ENCODE data around the gene TWSG1. TPM values are rescaled to one million over a fixed set of nuclear protein-coding genes. Genes with fewer than 3 reads are reported as not detected.

The TWSG1 gene
- total RNA-seq (ENCODE audit: unreplicated experiment), result 20.0 TPM
- long read RNA-seq, partial matches to known transcripts, result 0 of 5 reads
- long read RNA-seq, other reads (novel, unspliced or antisense), result 1 of 5 reads

DNA sequence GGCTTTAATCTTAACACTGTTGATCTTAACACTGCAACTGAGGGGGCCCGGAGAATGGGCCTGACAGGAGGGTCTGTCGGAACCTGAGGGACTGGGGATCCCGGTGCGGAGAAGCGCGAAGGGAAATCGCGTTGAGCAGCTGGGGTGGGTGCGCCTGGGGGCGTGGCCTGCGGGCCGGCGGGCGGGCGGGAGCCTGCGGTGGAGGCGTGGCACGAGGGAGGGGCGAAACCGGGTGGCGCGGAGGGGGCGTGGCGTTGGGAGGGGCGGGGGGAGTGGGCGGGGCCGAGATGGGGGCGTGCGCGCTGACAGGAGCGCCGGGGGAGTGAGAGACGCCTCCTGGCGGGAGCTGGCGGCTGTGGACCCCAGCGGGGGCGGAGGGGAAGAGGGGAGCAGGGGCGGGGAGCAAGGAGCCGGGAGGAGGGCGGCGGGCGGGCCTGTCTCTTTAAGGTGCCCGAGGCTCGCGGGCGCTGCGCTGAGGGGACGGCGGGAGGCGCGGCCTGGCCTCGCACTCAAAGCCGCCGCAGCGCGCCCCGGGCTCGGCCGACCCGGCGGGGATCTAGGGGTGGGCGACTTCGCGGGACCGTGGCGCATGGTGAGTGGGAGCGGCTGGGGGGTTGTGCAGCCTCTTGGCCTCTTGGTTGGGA is at the start of gene TWSG1:
TWSG1 (plus strand) TSS at position 445 of the 644 bp plus-strand sequence. CDS start 2,457 bp downstream, outside the sequence.
- Mint-ChIP-seq H3K4me1 (ENCODE audit: unreplicated experiment) (no peaks in the 10 kb centered on the region), H3K9me3 (ENCODE audit: unreplicated experiment) (no peaks in the 10 kb centered on the region), H3K36me3 (ENCODE audit: low read depth, unreplicated experiment) (peaks cover 4% of the 10 kb centered on the region), H3K27ac (ENCODE audit: unreplicated experiment) (peak within 1 kb of the TSS; percentile 10), H3K27me3 (ENCODE audit: unreplicated experiment) (no peaks in the 10 kb centered on the region), H3K4me3 (ENCODE audit: unreplicated experiment) (peak within 1 kb of the TSS; percentile 92)
- peak; percentile 95 for DNase-seq (ENCODE audit: low spot score)
- TF ChIP-seq CTCF (IDR thresholded peaks at IDR 0.05; ENCODE audit: unreplicated experiment), result peak; percentile 39

DNA sequence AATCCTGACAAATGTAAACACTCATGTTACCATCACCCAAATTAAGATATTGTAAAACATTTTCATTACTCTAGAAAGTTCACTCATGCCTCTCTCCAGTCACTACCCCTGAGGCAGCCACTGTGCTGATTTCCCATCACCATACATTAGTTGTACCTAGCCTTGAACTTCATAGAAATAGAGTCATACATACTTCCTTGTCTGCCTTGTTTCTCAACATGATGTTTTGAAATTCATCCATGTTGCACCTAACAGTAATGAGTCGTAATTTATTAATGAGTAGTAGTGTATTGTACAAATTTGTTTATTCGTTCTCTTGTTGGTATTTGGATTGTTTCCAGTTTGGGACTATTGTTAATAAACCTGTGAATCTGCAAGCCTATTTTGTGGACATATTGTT is 49.0 kb upstream of the TWSG1 start:
- no peaks in the 10 kb centered on the region for H3K36me3 Mint-ChIP-seq (ENCODE audit: low read depth, unreplicated experiment)
- H3K9me3 Mint-ChIP-seq (ENCODE audit: unreplicated experiment), result no peaks in the 10 kb centered on the region
- no peak for DNase-seq (ENCODE audit: low spot score)
- no peaks in the 10 kb centered on the region for H3K4me1 Mint-ChIP-seq (ENCODE audit: unreplicated experiment)
- no peak overlapping the region for H3K27ac Mint-ChIP-seq (ENCODE audit: unreplicated experiment)
- TF ChIP-seq CTCF (IDR thresholded peaks at IDR 0.05; ENCODE audit: unreplicated experiment), result no peak
- no peak overlapping the region for H3K4me3 Mint-ChIP-seq (ENCODE audit: unreplicated experiment)
- no peaks in the 10 kb centered on the region for H3K27me3 Mint-ChIP-seq (ENCODE audit: unreplicated experiment)

DNA sequence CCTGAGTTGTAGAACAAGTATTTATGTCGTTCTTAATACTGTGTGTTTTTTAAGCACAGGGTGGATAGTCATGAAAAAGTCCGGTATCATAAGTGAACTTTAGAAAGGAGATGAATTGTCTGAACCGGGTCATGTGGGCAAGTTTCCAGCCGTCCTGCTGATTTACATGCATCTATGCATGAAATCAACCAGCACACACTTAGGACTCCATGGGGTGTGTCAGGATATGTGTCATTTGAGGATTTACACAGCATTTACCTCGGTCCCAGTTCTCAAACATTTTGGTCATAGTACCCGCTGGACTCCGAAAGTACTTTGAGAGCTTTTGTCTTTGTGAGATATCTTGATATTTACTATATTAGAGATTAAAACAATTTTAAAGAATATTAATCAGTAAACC is 47.5 kb upstream of the TWSG1 start:
- Mint-ChIP-seq H3K27me3 (ENCODE audit: unreplicated experiment) (no peaks in the 10 kb centered on the region), H3K4me1 (ENCODE audit: unreplicated experiment) (no peaks in the 10 kb centered on the region), H3K9me3 (ENCODE audit: unreplicated experiment) (no peaks in the 10 kb centered on the region), H3K36me3 (ENCODE audit: low read depth, unreplicated experiment) (no peaks in the 10 kb centered on the region), H3K4me3 (ENCODE audit: unreplicated experiment) (no peak overlapping the region), H3K27ac (ENCODE audit: unreplicated experiment) (no peak overlapping the region)
- no peak for DNase-seq (ENCODE audit: low spot score)
- TF ChIP-seq CTCF (IDR thresholded peaks at IDR 0.05; ENCODE audit: unreplicated experiment), result no peak

DNA sequence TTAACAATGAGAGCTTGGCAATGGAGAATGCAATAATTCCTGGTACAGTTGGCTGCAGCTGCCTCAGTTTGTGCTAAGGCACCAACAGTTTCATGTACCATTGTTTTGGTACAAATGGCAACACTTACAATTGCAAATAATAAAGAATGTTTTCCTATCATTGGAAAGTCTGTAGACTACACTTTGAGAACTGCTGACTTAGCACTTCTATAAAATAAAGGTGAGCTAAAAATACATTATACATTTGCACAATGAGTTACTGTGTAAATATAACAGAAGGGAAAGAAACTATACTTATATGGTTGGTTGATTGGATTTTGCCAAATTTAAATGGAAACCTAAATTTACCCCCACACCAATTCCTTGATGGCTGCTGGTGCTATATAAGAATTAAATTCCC is 44.9 kb upstream of the TWSG1 start:
- H3K4me3 Mint-ChIP-seq (ENCODE audit: unreplicated experiment), result no peak overlapping the region
- H3K36me3 Mint-ChIP-seq (ENCODE audit: low read depth, unreplicated experiment), result peaks cover 13% of the 10 kb centered on the region
- no peak for DNase-seq (ENCODE audit: low spot score)
- H3K27ac Mint-ChIP-seq (ENCODE audit: unreplicated experiment), result no peak overlapping the region
- no peaks in the 10 kb centered on the region for H3K4me1 Mint-ChIP-seq (ENCODE audit: unreplicated experiment)
- no peaks in the 10 kb centered on the region for H3K27me3 Mint-ChIP-seq (ENCODE audit: unreplicated experiment)
- no peak for TF ChIP-seq CTCF (IDR thresholded peaks at IDR 0.05; ENCODE audit: unreplicated experiment)
- peaks cover 11% of the 10 kb centered on the region for H3K9me3 Mint-ChIP-seq (ENCODE audit: unreplicated experiment)

DNA sequence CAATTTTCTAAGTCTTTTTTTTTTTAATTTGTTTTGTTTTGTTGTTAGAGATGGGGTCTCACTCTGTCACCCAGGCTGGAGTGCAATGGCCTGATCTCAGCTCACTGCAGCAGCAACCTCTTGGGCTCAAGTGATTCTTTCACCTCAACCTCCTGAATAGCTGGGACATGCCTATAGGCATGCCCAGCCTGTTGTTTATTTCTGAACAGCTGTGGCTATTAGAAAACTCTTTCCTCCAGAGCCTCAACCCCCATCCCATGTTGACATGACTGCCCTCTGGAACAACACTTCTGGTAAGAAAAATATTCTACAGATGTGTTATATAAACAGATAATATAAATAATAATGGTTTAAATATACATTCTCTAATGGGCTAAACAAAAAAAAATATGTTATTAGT is 44.4 kb upstream of the TWSG1 start:
- Mint-ChIP-seq H3K9me3 (ENCODE audit: unreplicated experiment) (peaks cover 11% of the 10 kb centered on the region), H3K27ac (ENCODE audit: unreplicated experiment) (no peak overlapping the region), H3K27me3 (ENCODE audit: unreplicated experiment) (no peaks in the 10 kb centered on the region), H3K36me3 (ENCODE audit: low read depth, unreplicated experiment) (peaks cover 13% of the 10 kb centered on the region), H3K4me1 (ENCODE audit: unreplicated experiment) (no peaks in the 10 kb centered on the region), H3K4me3 (ENCODE audit: unreplicated experiment) (no peak overlapping the region)
- no peak for TF ChIP-seq CTCF (IDR thresholded peaks at IDR 0.05; ENCODE audit: unreplicated experiment)
- DNase-seq (ENCODE audit: low spot score), result no peak

Data from endothelial cell (in vitro differentiated cells).